Posterior cingulate gyrus (tissue), 11 donors: ENCODE results near the gene HDAC10.
"Not testable (repeated sequence)": the region's sequence is repeated elsewhere in the genome, so short reads cannot be mapped to it uniquely, and the experiment has no call there.

ENCODE experiments used
- DNase-seq, 10 donors: peaks; one replicate each; pipeline versions ENCODE4 v3.0.0 to v3.0.0-alpha.2; 2020 to 2021; ENCODE audit warnings: mixed read lengths in 3 of 10
- intact Hi-C: fragments of 100-400 bp; cut with DNase I; formaldehyde crosslinking; loops from one replicate; pipeline ENCODE4 v1.15.1; 2023

Gene HDAC10

GRCh38 chr22:50208939-50209892 lies 41.8 kb downstream of the HDAC10 start:
- intact Hi-C loops: loop anchor here (10.0 kb wide), 1 partner anchor 284 kb away; no protein-coding TSS in a partner anchor
- DNase-seq: peak in 1 of 10 donors; percentile 82

- DNase-seq: peak in 2 of 10 donors; percentile 85 to 86
- intact Hi-C loops: loop anchor here (10.0 kb wide), 1 partner anchor 284 kb away; no protein-coding TSS in a partner anchor
These were observed 42.6 kb downstream of the HDAC10 start for GRCh38 chr22:50208430-50208938.

- intact Hi-C loops: loop anchor here (10.0 kb wide), 1 partner anchor 283 kb away; no protein-coding TSS in a partner anchor
- DNase-seq: no peak
These were observed 43.5 kb downstream of the HDAC10 start for GRCh38 chr22:50207383-50208140.

GRCh38 chr22:50206599-50206998 lies 44.5 kb downstream of the HDAC10 start:
- intact Hi-C loops: loop anchor here (10.0 kb wide), 1 partner anchor 282 kb away; no protein-coding TSS in a partner anchor
- peak in 2 of 10 donors; percentile 79 to 87 for DNase-seq

GRCh38 chr22:50205781-50206569 lies 45.1 kb downstream of the HDAC10 start:
- no peak for DNase-seq
- intact Hi-C loops: loop anchor here (10.0 kb wide), 1 partner anchor 281 kb away; no protein-coding TSS in a partner anchor

GRCh38 chr22:50204998-50205397 lies 46.1 kb downstream of the HDAC10 start:
- not testable (repeated sequence) for DNase-seq
- intact Hi-C loops: loop anchor here (10.0 kb wide), 1 partner anchor 280 kb away; no protein-coding TSS in a partner anchor

- intact Hi-C loops: loop anchor here (10.0 kb wide), 1 partner anchor 280 kb away; no protein-coding TSS in a partner anchor
- DNase-seq: no peak
These were observed 46.5 kb downstream of the HDAC10 start for GRCh38 chr22:50204571-50204970.

GRCh38 chr22:50203288-50203687 lies 47.8 kb downstream of the HDAC10 start:
- no peak for DNase-seq
- intact Hi-C loops: loop anchor here (10.0 kb wide), 1 partner anchor 278 kb away; no protein-coding TSS in a partner anchor

GRCh38 chr22:50202130-50202666 lies 48.9 kb downstream of the HDAC10 start:
- intact Hi-C loops: loop anchor here (10.0 kb wide), 1 partner anchor 277 kb away; no protein-coding TSS in a partner anchor
- no peak for DNase-seq

- peak in 1 of 10 donors; percentile 85 for DNase-seq
- intact Hi-C loops: loop anchor here (2.0 to 10.0 kb wide), 2 partner anchors 17 to 277 kb away; partner anchors contain the start of gene TRABD
These were observed 49.6 kb downstream of the HDAC10 start for GRCh38 chr22:50201191-50202129.

GRCh38 chr22:50200461-50201190 lies 50.4 kb downstream of the HDAC10 start, which contains the start of gene SELENOO:
SELENOO (plus strand) TSS chr22:50201011; CDS start chr22:50201037, 26 bp downstream.
- DNase-seq: peak; percentile 87 to 99 (median 94)
- intact Hi-C loops: loop anchor here (2.0 to 10.0 kb wide), 2 partner anchors 16 to 276 kb away; partner anchors contain the start of gene TRABD

GRCh38 chr22:50199829-50200460 lies 51.1 kb downstream of the HDAC10 start:
- no peak for DNase-seq
- intact Hi-C loops: loop anchor here (2.0 to 10.0 kb wide), 2 partner anchors 15 to 275 kb away; partner anchors contain the start of gene TRABD

- DNase-seq: no peak
- intact Hi-C loops: no loop called here
These were observed 51.8 kb downstream of the HDAC10 start for GRCh38 chr22:50199251-50199721.

GRCh38 chr22:50198624-50199017 lies 52.4 kb downstream of the HDAC10 start:
- intact Hi-C loops: no loop called here
- DNase-seq: no peak

- DNase-seq: no peak
- intact Hi-C loops: no loop called here
These were observed 53.0 kb downstream of the HDAC10 start for GRCh38 chr22:50197856-50198623.
